ENCODE data around the gene IL6.
"Not testable (repeated sequence)": the region's sequence is repeated elsewhere in the genome, so short reads cannot be mapped to it uniquely, and the experiment has no call there.

IL6 gene

GRCh38 chr7:22776964-22777363, 50.0 kb downstream of the IL6 start:
- Mint-ChIP-seq H3K9me3 (ENCODE audit: low read depth) (no peaks in the 10 kb centered on the region), H3K27me3 (peaks cover 6% of the 10 kb centered on the region), H3K4me3 (no peak overlapping the region), H3K4me1 (ENCODE audit: low read depth) (no peaks in the 10 kb centered on the region), H3K27ac (no peak overlapping the region), H3K36me3 (no peaks in the 10 kb centered on the region)

DNA sequence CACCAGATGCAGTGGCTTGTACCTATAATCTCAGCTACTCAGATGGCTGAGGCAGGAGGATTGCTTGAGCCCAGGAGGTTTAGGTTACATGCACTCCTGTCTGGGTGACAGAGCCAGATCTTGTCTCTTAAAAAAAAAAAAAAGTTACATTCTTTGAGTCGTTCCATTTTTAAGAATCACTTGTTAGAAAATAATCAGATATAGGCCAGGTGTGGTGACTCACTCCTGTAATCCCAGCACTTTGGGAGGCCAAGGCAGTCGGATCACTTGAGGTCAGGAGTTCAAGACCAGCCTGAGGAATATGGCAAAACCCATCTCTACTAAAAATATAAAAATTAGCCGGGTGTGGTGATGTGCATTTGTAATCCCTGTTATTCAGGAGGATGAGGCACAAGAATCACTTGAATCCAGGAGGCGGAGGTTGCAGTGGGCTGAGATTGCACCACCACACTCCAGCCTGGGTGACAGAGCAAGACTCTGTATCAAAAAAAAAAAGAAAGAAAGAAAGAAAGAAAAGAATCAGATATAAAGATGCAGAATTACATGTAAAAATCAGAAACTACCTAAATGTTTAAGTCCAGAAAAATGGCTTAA, 52.8 kb downstream of the IL6 start:
- not testable (repeated sequence) for H3K27me3 Mint-ChIP-seq; H3K4me1 Mint-ChIP-seq (ENCODE audit: low read depth); H3K36me3 Mint-ChIP-seq; H3K27ac Mint-ChIP-seq; H3K9me3 Mint-ChIP-seq (ENCODE audit: low read depth); H3K4me3 Mint-ChIP-seq

GRCh38 chr7:22781230-22781711, 54.3 kb downstream of the IL6 start:
- Mint-ChIP-seq H3K36me3 (no peaks in the 10 kb centered on the region), H3K9me3 (ENCODE audit: low read depth) (no peaks in the 10 kb centered on the region), H3K4me3 (no peak overlapping the region), H3K4me1 (ENCODE audit: low read depth) (no peaks in the 10 kb centered on the region), H3K27me3 (peaks cover 1% of the 10 kb centered on the region), H3K27ac (no peak overlapping the region)
